Amniotic stem cell (primary cell): Measurements from ENCODE around the gene CLEC4F.

Source experiments
- DNase-seq: peaks from one replicate; lab custom pipeline; 2025; lab: John Stamatoyannopoulos, UW

The CLEC4F gene

DNA sequence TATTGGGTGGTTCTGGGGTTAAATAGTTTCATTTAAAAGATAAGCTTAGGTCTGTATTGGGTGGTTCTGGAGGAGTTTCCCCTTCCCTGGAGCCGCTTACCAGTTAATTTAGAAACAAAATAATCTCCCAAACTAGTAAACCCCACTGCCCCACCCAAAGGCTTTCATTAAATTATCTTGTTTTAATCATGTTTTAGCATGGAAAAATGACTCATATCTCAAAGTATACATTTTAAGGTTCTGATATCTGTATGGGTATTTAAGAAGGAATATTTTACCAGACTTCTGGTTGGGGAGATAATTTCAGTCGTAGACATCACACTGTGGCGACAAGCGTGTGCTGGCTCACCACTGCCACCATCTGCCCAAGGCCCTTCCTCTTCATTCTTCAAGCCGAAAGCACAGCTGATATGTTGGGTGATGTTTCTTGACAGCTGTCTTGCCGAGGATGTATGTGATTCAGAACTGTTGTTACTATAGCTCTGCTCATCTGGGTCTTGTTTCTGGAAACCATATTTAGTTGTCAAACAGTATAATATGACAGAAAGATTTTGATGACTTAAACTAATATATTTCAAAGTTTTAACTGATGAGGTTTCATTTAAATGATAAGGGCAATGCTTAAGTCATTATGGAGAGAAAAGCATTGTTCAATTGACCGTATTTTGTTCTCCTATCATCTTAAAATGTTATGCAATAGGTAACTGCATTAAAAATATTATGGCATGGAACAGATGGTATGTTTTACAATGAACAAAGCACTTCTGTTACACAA, 35.1 kb downstream of the CLEC4F start:
- DNase-seq = no peak

DNA sequence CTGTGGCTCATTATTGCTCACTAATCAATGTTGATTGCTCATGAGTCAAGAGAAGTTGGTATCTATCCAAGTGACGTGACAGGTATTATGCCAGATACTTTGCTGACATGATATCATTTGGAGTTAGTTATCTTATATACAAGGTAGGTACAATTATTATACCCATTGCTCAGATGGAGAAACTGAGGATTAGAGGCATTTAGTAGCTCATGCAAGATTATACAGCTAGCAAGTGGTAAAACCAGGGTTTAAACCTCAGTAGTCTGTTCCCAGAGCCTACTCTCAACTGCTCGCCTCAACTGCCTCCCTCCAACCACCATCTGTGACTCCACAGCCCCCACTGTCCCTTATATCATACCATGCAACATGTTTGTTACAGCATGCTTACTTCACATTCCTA, 36.1 kb downstream of the CLEC4F start:
- no peak for DNase-seq

DNA sequence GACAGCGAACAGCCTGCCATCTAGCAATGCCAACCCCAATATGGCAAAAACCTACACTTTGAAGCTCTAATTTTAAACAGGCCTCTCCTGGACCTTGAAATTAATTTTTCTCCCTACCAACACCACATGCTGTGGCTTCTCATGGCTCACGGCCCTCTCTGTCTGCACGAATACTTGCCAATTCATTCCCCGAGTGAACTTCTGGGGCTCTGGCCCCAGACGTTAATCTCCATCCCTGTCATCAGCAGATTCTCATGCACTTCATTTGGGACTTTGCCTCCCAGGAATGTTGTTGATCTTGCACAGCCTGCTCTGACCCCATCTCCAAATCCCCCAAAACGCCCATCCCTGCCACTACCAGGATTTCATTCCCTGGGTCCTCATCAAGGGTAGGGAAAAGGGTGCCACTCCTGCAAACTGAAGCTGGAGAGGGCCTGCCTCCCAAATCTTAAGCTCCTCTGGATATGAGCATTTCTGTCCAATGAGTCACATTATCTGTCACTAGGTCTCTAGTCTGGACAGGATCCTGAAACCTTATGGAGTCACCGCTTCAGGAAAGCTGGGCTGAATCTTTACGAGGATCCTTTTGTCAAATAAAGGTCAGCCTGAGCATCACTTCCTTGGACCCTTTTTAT, 40.4 kb downstream of the CLEC4F start:
- no peak for DNase-seq

DNA sequence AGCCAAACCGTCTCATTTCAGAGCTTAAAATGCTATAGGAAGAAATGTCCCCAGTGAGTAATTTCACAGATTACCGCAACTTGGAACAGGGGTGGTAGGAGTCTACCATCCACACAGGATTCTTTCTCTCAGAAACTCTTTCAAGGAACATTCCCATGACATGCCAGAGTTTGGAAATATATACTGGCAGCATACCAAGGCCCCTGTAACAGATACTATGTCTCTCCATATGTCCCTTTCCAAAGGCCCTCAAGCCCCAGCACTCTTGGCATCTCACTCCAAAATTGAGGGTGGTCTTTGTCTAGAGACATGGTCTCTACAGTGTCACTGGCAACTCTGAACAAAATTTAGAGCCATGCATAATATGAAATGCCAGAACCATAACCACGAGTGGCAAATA, 40.9 kb downstream of the CLEC4F start:
- no peak for DNase-seq

DNA sequence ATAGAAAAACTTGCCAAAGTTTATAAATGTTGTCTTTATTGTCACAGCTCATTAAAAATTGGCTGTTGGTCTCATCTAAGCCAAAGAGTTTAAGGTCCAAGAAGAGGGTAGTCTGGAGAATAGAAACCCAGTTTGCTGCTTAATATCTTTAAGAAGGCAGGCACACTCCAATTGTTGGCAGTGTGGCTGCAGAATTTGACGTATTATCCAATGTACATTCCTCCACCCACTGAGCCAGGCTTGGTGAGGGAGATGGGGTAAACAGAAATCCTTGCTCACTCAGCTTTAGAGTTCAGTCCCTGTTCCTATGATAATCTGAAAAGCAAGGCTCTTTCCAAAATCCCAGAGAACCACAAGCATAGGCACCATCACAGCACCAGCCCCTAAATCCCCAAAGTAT, 41.7 kb downstream of the CLEC4F start:
- DNase-seq = no peak

DNA sequence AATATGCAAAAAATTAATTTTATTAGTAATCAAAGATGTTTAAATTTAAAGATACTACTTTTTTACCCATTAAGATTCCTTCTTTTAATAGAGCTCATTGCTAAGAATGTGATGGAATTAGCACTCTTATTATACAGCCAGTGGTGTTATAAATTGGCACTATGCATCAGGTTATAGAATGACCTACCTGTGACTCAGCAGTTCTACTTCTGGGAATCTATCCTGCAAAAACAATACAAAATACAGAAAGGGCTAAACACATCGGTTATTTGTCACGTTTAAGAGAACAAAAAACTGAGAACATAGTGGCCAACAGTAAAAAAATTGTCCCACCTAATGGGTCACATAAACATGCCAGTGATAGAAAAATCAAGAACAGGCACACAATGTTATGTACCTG, 42.9 kb downstream of the CLEC4F start:
- DNase-seq = no peak

DNA sequence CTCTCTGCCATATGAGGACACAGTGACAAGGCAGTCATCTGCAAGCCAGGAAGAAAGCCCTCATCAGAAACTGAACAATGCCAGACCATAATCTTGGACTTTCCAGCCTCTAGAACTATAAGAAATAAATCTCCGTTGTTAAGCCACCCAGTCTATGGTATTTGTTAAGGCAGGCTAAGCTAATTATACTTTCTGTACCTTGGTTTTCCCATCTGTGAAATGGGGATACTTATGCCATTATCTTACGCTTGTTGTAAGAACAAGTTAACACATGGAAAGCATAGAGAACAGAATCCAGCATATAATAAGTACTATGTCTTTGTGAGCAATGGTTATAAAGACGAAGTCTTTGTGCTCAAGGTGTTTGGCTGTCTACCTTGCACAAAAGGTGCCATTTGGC, 44.1 kb downstream of the CLEC4F start:
- DNase-seq = no peak

DNA sequence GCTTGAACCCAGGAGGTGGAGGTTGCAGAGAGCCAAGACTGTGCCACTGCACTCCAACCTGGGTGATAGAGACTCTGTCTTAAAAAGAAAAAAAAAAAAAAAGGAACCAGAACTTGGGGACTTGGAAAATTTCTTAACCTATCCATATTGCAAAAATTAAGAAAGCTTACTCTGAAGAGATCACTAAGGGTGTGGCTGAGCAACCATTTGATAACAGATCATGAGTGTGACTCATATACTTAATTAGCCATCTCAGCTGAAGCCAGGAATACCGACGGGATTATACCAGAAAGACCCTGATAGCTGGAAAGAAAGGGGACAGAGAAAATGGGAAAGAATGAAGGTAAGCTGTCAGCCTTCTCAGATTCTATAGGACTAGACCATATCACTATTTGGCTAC, 45.3 kb downstream of the CLEC4F start:
- no peak for DNase-seq

DNA sequence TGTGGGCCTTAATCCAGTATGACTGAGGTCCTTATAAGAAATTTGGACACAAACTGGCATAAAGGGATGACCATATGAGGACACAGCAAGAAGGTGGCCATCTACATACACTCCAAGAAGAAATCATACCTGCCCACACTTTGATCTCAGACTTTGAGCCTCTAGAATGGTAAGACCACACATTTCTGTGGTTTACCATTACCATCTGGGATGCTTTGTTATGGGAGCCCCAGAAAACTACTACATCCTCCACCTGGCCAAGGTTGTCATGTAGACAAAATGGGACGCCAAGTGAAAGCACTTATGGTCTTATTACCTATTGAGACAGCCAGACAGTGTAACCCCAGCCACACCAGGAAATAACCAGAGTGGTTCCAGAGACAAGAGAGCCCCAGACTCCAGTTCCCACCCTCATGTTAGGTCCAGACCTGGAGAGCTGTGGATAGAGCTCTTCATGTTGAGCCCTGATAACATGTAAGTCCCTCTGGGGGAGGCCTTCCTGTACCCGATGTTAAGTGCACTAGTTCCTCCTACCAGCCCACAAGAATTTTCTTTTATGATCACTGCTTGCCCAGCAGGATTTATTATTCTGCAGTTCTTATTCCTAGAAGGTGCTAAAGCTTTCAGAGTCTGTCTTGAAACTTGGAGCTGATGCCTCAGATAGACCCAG, 47.8 kb downstream of the CLEC4F start:
- no peak for DNase-seq

DNA sequence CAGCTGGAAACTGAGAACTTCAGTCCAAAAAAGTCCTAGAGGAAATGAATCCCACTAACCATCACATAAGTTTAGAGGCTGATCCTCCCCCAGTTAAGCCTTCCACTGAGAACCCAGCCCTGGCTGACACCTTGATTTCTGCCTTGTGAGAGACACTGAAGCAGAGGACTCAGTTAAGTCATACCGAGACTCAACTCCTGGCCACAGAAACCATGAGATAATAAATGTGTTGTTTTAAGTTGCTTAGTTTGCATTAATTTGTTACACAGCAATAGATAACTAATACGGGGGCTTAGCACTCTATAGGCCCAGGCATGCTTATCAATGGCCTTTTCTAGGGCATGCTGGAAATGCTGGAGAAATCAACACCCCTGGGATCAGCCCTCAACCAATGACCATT, 49.0 kb downstream of the CLEC4F start:
- no peak for DNase-seq

DNA sequence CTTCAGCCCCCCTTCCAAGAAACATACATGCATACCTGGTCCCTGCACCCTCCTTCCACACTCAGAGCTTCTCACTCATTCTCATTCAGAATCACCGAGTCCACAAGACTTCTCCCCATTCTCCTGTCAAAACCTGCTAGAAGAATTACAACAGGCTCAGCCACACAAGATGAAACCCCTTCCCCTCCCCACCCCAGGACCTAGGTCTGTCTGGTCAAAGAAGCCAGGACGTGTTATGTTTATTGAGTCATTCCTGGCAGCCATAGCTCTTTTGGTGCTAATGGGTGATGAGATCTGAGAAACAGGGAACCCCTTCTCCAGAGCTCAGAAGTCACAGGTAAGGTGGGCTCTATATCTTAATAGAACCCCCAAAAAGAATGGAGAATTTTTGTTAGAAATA, 50.9 kb downstream of the CLEC4F start:
- no peak for DNase-seq

DNA sequence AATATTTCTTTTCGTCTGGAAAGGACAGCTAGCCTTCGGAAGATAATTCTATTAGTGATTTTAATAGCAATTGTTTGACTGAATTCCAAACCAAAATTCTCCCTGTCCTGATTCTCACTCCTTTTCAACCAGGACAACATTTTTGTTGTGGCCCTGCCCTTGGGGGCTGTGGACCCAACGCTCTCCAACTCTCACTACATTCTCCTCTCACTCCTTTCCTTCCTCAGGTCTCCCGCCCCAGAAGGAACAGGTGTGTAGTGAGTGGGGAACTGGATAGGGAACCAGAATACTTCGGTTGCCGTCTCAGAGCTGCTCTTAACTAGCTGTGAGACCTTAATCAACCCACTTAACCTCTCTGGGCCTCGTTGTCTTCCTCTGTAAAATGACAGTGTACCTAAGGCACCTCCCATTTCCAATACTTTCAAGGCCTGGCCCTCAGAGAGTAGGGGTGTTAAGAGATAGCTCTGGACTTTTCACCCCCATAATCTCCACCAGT, 51.8 kb downstream of the CLEC4F start:
- DNase-seq = no peak

DNA sequence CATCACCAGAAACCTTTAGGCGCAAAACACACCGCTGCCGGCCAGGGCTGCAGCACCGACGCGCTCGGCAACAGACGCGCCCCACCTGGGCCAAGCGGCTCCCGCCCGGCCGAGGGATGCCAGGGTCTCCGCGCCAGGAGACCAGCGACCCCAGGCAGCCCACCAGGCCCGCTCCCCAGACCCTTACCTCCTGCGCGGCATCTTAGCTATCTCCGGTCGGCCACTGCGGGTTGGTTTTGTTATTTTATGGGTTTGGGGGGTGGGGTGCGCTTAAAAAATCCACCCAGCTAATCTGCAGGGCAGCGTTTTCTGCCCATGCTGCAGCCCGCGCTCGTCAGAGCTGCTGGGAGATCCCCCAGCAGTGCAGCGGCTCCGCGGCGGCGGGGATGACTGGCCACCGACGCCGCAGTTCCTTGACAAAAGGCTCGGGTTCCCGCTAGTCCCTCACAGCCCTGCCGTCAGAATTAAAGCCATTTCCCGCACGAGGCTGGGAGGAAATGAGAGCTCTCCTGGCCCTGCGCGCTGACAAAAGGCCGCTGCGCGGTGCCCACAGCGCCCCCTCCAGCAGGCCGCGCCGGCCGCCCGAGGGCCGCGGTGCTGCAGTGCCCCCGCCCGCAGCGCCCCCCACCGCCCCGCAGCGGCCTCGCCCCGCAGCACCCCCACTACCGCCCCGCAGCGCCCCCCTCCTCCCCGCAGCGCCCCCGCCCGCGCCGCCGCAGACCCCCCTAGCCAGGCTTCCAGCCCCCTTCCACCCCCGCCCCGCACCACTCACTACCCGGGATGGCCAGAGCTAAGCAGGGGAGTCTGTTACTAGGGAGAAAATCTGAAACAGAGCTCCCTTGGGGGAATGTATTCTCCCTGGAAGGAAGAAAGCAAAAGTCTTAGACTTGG, 52.5 kb downstream of the CLEC4F start, which contains the start of gene ADD2:
ADD2 (minus strand) TSS at position 502 of the 891 bp plus-strand sequence. CDS start 61,792 bp downstream, outside the sequence.
- no peak for DNase-seq

DNA sequence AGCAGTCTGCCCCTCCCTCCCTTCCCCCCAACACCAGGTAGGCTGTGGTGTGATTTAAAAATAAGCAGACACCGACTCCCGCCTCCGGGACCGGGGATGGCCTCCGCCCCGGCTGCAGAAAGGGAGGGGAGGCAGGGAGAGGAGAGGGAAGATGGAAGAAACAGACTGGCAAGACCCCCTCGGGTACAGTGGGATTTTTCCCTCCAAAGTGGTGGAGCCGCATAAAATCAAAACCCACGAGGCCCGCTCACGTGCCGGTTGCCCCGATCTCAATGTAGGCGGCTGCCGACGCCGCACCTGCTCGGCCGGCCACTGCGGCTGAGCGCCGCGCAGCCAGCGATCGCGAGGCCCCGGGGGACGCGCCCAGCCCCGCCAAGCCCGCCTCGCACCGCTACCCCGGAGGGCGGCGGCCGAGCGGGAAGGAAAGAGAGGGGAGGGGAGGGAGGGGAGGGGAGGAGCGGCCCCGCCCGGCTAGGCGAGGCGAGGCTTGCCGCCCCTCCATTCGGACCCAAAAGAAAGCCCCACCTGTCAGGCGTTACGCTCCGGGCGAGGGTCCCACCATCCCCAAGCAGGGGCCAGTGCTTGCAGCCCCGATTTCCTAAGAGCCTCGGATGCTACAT, 53.2 kb downstream of the CLEC4F start:
- no peak for DNase-seq

DNA sequence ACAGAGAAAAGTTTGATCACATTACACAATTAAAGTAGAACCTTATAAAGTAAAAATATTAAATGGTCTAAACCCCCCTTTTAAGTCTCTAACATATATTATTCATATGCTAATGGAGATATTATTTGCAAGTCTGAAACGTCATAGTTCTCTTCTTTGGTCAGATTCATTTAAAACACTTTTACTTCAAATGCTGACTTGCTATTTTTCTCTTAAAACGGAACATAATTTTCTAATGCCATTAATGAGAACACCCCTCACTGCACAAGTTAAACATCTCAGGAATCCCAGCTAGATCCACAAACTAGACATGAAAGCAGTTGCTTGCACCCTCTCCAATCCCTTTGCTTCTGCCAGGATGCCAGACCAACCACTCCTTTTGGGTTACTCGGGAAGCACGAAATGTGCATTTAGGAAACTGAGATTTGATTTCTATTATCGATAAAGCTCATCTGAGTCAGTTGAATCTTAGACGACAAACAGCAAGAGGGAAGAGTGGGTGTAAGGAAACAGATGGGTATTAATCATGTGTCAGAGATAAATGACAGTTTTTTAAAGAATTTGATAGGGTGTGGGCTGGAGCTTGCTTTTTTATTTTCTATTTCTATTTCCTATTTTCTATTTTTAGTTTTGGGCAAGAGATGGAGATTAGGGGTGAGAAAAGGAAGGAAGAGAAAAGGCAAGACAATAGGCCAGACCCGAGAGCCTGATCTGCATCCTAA, 53.9 kb downstream of the CLEC4F start:
- no peak for DNase-seq

DNA sequence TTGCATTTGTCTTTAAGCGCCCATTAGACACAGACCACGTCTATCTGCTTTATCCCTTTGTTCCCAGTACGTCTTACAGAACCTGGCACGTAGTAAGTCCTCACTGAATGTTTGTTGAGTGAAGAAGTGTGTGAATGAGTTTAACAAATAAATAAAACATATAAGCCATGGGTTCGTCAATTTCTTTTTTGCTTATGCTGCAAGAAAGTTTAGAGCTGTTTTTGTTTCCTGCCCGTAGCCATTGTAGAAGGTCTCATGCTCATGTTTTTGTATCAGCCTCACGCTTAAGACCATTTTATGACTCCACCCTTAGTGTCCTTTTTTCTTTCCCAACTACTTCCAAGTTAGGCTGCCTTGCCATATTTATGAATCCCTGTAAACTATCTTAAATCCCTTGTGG, 54.9 kb downstream of the CLEC4F start:
- DNase-seq = no peak

DNA sequence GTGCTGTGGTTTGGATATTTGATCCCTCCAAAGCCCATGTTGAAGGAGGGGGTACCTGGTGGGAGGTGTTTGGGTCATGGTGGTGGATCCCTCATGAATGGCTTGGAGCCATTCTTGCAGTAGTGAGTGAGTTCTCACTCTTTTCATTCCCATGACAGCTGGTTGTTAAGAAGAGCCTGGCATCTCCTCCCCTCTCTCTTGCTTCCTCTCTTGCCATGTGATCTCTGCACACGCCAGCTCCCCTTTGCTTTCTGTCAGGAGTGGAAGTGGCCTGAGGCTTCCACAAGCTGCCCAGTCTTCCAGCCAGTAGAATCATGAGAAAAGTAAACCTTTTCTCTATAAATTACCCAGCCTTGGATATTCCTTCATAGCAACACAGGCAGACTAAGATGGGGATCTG, 61.0 kb downstream of the CLEC4F start:
- no peak for DNase-seq
